ENCODE measurements around the gene SOX21. TPM values are rescaled to one million over a fixed set of nuclear protein-coding genes. Genes with fewer than 3 reads are reported as not detected.

The SOX21 gene
- total and polyA plus RNA-seq, 2 donors from 2014 or later = not detected

- DNase-seq (no peak), FAIRE-seq (no peak)
- Histone ChIP-seq H3K27ac (ENCODE audit: low read depth in 2 of 2, low read length in 2 of 2) (no peak overlapping the region), H3K27me3 (ENCODE audit: control insufficient read depth, insufficient read depth, low read length) (no peaks in the 10 kb centered on the region), H3K4me3 (ENCODE audit: low read length in 3 of 3) (no peak overlapping the region), H3K4me1 (ENCODE audit: control insufficient read depth in 2 of 3, insufficient read depth in 2 of 3, low read depth in 1 of 3, low read length in 3 of 3) (no peaks in the 10 kb centered on the region), H3K9me3 (ENCODE audit: control insufficient read depth in 2 of 3, insufficient read depth in 1 of 3, low read length in 3 of 3) (no peaks in the 10 kb centered on the region), H3K9ac (ENCODE audit: low read length in 3 of 3) (no peak overlapping the region), H3K36me3 (ENCODE audit: control insufficient read depth in 2 of 3, insufficient read depth in 3 of 3, low read length in 3 of 3) (no peaks in the 10 kb centered on the region)
- no peak for TF ChIP-seq CTCF (IDR thresholded peaks at IDR 0.05; ENCODE audit: borderline replicate concordance, extremely low read depth, insufficient read depth)
- intact Hi-C loops (cut with DNase I) = no loop called here
Measured at GRCh38 chr13:94672400-94672799, 39.9 kb downstream of the SOX21 start.

DNA sequence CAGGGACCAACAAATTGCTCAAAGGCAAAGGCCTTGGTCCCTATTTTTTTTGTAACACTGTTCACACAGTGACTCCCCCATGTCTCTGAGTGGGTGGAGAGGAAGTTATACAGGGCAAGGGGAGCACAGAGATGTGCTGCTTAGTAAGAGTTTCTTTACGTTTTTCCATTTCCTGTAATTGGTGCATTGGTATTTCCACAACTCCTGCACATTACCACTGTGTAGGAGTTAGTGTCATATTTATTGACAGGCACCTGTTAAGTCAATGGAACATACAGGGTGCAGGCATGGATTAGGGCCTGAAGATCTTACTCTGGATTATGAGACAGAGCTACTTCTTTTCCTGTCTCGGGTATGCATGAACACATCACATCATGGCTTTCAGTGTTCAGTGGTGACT lies 45.2 kb downstream of the SOX21 start:
- no peaks in the 10 kb centered on the region for H3K36me3 ChIP-seq (ENCODE audit: control insufficient read depth in 2 of 3, insufficient read depth in 3 of 3, low read length in 3 of 3)
- H3K27ac ChIP-seq (ENCODE audit: low read depth in 2 of 2, low read length in 2 of 2) = no peak overlapping the region
- H3K27me3 ChIP-seq (ENCODE audit: control insufficient read depth, insufficient read depth, low read length) = peaks cover 23% of the 10 kb centered on the region
- intact Hi-C loops (cut with DNase I) = no loop called here
- no peak overlapping the region for H3K9ac ChIP-seq (ENCODE audit: low read length in 3 of 3)
- FAIRE-seq (no peak), DNase-seq (no peak)
- H3K9me3 ChIP-seq (ENCODE audit: control insufficient read depth in 2 of 3, insufficient read depth in 1 of 3, low read length in 3 of 3) = no peaks in the 10 kb centered on the region
- TF ChIP-seq CTCF (IDR thresholded peaks at IDR 0.05; ENCODE audit: borderline replicate concordance, extremely low read depth, insufficient read depth) = no peak
- H3K4me3 ChIP-seq (ENCODE audit: low read length in 3 of 3) = no peak overlapping the region
- H3K4me1 ChIP-seq (ENCODE audit: control insufficient read depth in 2 of 3, insufficient read depth in 2 of 3, low read depth in 1 of 3, low read length in 3 of 3) = no peaks in the 10 kb centered on the region

DNA sequence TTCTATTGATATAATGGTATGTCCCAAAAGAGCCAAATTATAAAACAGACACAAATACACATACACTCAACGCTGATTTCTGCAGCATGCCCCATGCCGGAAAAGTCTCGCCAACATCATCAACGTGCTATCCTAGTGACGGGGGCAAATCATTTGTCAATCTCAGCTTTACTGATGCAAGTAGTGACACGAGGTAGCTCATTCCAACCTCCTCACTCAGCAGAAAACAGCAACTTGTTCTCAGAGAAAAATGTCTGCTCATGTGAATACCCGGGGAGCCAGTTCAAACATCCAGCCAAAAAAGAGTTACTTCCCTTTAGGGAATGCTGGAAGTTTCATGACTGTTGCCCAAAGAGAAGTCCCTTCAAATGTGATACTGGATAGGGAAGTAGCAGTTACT lies 46.3 kb downstream of the SOX21 start:
- TF ChIP-seq CTCF (IDR thresholded peaks at IDR 0.05; ENCODE audit: borderline replicate concordance, extremely low read depth, insufficient read depth) = no peak
- intact Hi-C loops (cut with DNase I) = no loop called here
- FAIRE-seq (no peak), DNase-seq (no peak)
- Histone ChIP-seq H3K4me1 (ENCODE audit: control insufficient read depth in 2 of 3, insufficient read depth in 2 of 3, low read depth in 1 of 3, low read length in 3 of 3) (no peaks in the 10 kb centered on the region), H3K36me3 (ENCODE audit: control insufficient read depth in 2 of 3, insufficient read depth in 3 of 3, low read length in 3 of 3) (no peaks in the 10 kb centered on the region), H3K9ac (ENCODE audit: low read length in 3 of 3) (no peak overlapping the region), H3K27ac (ENCODE audit: low read depth in 2 of 2, low read length in 2 of 2) (no peak overlapping the region), H3K27me3 (ENCODE audit: control insufficient read depth, insufficient read depth, low read length) (peaks cover 28% of the 10 kb centered on the region), H3K4me3 (ENCODE audit: low read length in 3 of 3) (no peak overlapping the region), H3K9me3 (ENCODE audit: control insufficient read depth in 2 of 3, insufficient read depth in 1 of 3, low read length in 3 of 3) (no peaks in the 10 kb centered on the region)

- Histone ChIP-seq H3K27me3 (ENCODE audit: control insufficient read depth, insufficient read depth, low read length) (peaks cover 29% of the 10 kb centered on the region), H3K9ac (ENCODE audit: low read length in 3 of 3) (no peak overlapping the region), H3K36me3 (ENCODE audit: control insufficient read depth in 2 of 3, insufficient read depth in 3 of 3, low read length in 3 of 3) (no peaks in the 10 kb centered on the region), H3K27ac (ENCODE audit: low read depth in 2 of 2, low read length in 2 of 2) (no peak overlapping the region), H3K4me1 (ENCODE audit: control insufficient read depth in 2 of 3, insufficient read depth in 2 of 3, low read depth in 1 of 3, low read length in 3 of 3) (no peaks in the 10 kb centered on the region), H3K4me3 (ENCODE audit: low read length in 3 of 3) (no peak overlapping the region), H3K9me3 (ENCODE audit: control insufficient read depth in 2 of 3, insufficient read depth in 1 of 3, low read length in 3 of 3) (no peaks in the 10 kb centered on the region)
- DNase-seq (no peak), FAIRE-seq (no peak)
- intact Hi-C loops (cut with DNase I) = no loop called here
- no peak for TF ChIP-seq CTCF (IDR thresholded peaks at IDR 0.05; ENCODE audit: borderline replicate concordance, extremely low read depth, insufficient read depth)
Measured at GRCh38 chr13:94664889-94665288, 47.5 kb downstream of the SOX21 start.
